HepG2 (cell line): ENCODE measurements around the gene ELFN1. TPM values are rescaled to one million over a fixed set of nuclear protein-coding genes. Genes with fewer than 3 reads are reported as not detected.

Experiments
- ARID2 ChIP-seq: sonication (generic); formaldehyde crosslinking; IDR thresholded peaks from 2 replicates; pipeline ENCODE4 v1.8.1; 2022; ENCODE audit warnings: mild to moderate bottlenecking, missing genetic modification reagents, borderline replicate concordance
- GZF1 ChIP-seq: sonication (generic); formaldehyde crosslinking; IDR thresholded peaks from 2 replicates; pipeline ENCODE4 v1.5.1; 2020; ENCODE audit warnings: mild to moderate bottlenecking, missing genetic modification reagents
- HMGXB4 ChIP-seq, 2 experiments: sonication (generic) in 1 of 2; formaldehyde crosslinking in 1 of 2; IDR thresholded peaks; 2 replicates each; pipeline versions ENCODE4 v1.4.0 to v1.6.1; 2018 to 2020; ENCODE audit warnings: missing genetic modification reagents in 2 of 2, borderline replicate concordance in 1 of 2, low read depth in 1 of 2, mild to moderate bottlenecking in 1 of 2, missing biosample characterization in 1 of 2
- HNF4A ChIP-seq: sonication (generic); formaldehyde crosslinking; IDR thresholded peaks from 2 replicates; pipeline ENCODE4 v1.4.0; 2020; ENCODE audit warnings: missing genetic modification reagents
- KDM2A ChIP-seq: sonication (generic); formaldehyde crosslinking; IDR thresholded peaks from 2 replicates; pipeline ENCODE4 v1.4.0; 2020; ENCODE audit warnings: low read depth, missing genetic modification reagents, borderline replicate concordance
- MATR3 ChIP-seq: sonication (generic); formaldehyde crosslinking; IDR thresholded peaks from 2 replicates; pipeline ENCODE4 v1.4.0; 2020; ENCODE audit warnings: missing genetic modification reagents
- MED1 ChIP-seq: sonication (generic); formaldehyde crosslinking; IDR thresholded peaks from 2 replicates; pipeline ENCODE4 v1.4.0; 2020; ENCODE audit warnings: missing genetic modification reagents
- PCBP1 ChIP-seq: fragments of 200-400 bp; formaldehyde crosslinking; IDR thresholded peaks from 2 replicates; pipeline ENCODE4 v1.6.1; 2017; ENCODE audit warnings: mild to moderate bottlenecking, low read depth, low read length, borderline replicate concordance
- RAD21 ChIP-seq: fragments of 450-650 bp; formaldehyde crosslinking; IDR thresholded peaks from 2 replicates; pipeline ENCODE4 v1.5.0; 2020; ENCODE audit warnings: mild to moderate bottlenecking
- STAG1 ChIP-seq: sonication (generic); formaldehyde crosslinking; IDR thresholded peaks from 2 replicates; pipeline ENCODE4 v1.4.0; 2020; ENCODE audit warnings: missing genetic modification reagents
- ZNF274 ChIP-seq: sonication (generic); formaldehyde crosslinking; IDR thresholded peaks from 2 replicates; pipeline ENCODE4 v1.5.1; 2020; ENCODE audit warnings: mild to moderate bottlenecking, missing genetic modification reagents
- ZNF547 ChIP-seq: sonication (generic); formaldehyde crosslinking; IDR thresholded peaks from 2 replicates; pipeline ENCODE4 v1.5.1; 2020; ENCODE audit warnings: mild to moderate bottlenecking, missing genetic modification reagents
- ZNF605 ChIP-seq: sonication (generic); formaldehyde crosslinking; IDR thresholded peaks from 2 replicates; pipeline ENCODE4 v1.8.0; 2022; ENCODE audit warnings: mild to moderate bottlenecking, missing genetic modification reagents
- ZNF691 ChIP-seq: sonication (generic); formaldehyde crosslinking; IDR thresholded peaks from 2 replicates; pipeline ENCODE4 v1.4.0; 2020; ENCODE audit warnings: missing genetic modification reagents, low read depth, mild to moderate bottlenecking, borderline replicate concordance
- ZNF770 ChIP-seq: sonication (generic); formaldehyde crosslinking; IDR thresholded peaks from 2 replicates; pipeline ENCODE4 v1.5.0; 2020; ENCODE audit warnings: mild to moderate bottlenecking, missing genetic modification reagents
- ZSCAN22 ChIP-seq: sonication (generic); formaldehyde crosslinking; IDR thresholded peaks from 2 replicates; pipeline ENCODE4 v1.4.0; 2020; ENCODE audit warnings: mild to moderate bottlenecking, missing genetic modification reagents
- polyA plus RNA-seq, 8 experiments: library from polyadenylated mRNA; depleted of rRNA in 3 of 8; stranded (reverse) in 7 of 8; unstranded in 1 of 8; fragments of >200 nt; fragmentation: Illumina TruSeq in 4 of 8; extraction: Trizol in 4 of 8; gene quantifications; 2 replicates each; pipeline versions ENCODE4 v1.2.1 to v1.2.3, GENCODE V29; 2011 to 2016; ENCODE audit warnings: low read depth in 4 of 8, missing spikeins in 1 of 8, mixed read lengths in 1 of 8; ENCODE audit not compliant: insufficient read depth in 1 of 8
- total RNA-seq, 5 experiments: library from RNA; depleted of rRNA; stranded (reverse); fragments of >200 nt; fragmentation: Illumina TruSeq; extraction: Trizol; gene quantifications; 2 replicates each; pipeline ENCODE4 v1.2.3, GENCODE V29; 2016; ENCODE audit warnings: low read depth in 1 of 5

ELFN1 gene
- total and polyA plus RNA-seq, 2 of the 13 experiments (the other 11 are each of a cell fraction or from before 2014, with no cell fraction given), result 0.13 to 0.18 TPM

GRCh38 chr7:1758028-1758858 lies 88.2 kb downstream of the ELFN1 start (continued):
- TF ChIP-seq ZNF547 (CRISPR knock-in tag), result peak; percentile 67
- no peak for TF ChIP-seq GZF1 (CRISPR knock-in tag)
- TF ChIP-seq KDM2A (CRISPR knock-in tag), result peak; percentile 62; the same call in 1 of the 2 replicates
- no peak for TF ChIP-seq ARID2 (CRISPR knock-in tag)
- TF ChIP-seq ZNF605, result 0 out of 2 replicates have a peak, but pooled peaks have one; percentile 20
- 0 out of 2 replicates have a peak, but pooled peaks have one; percentile 27 for TF ChIP-seq ZNF274 (CRISPR knock-in tag)
- peak; percentile 98 for TF ChIP-seq ZSCAN22
- 0 out of 2 replicates have a peak, but pooled peaks have one; percentile 21 for TF ChIP-seq MED1 (CRISPR knock-in tag)
- TF ChIP-seq PCBP1, result 0 out of 2 replicates have a peak, but pooled peaks have one; percentile 22
- peak; percentile 99 for TF ChIP-seq ZNF770 (CRISPR knock-in tag)
- peak; percentile 15; the same call in 1 of the 2 replicates for TF ChIP-seq HNF4A (CRISPR knock-in tag)
- TF ChIP-seq ZNF691 (CRISPR knock-in tag), result peak; percentile 37; the same call in 1 of the 2 replicates
- peak; percentile 80 for TF ChIP-seq RAD21 (CRISPR knock-in tag)
- TF ChIP-seq HMGXB4 (CRISPR knock-in tag; IDR thresholded peaks at IDR 0.05; ENCODE audit: borderline replicate concordance in 1 of 2, low read depth in 1 of 2), result 0 out of 4 replicates have a peak, but pooled peaks of 1 of the 2 experiments have one; percentile 27
- no peak for TF ChIP-seq MATR3
- peak; percentile 85 for TF ChIP-seq STAG1 (CRISPR knock-in tag)
- TF ChIP-seq, all 625 proteins: peak for 25
